Kidney (tissue), 14 donors: ENCODE results near the gene WDR91. TPM values are rescaled to one million over a fixed set of nuclear protein-coding genes. Genes with fewer than 3 reads are reported as not detected.

Source experiments
- DNase-seq, 5 donors: peaks; one replicate each; pipeline ENCODE4 v3.0.0-alpha.2; 2013 to 2020
- FAIRE-seq: peaks from 2 replicates; lab custom pipeline; 2012; peaks lifted over from hg19 to GRCh38; lab: Jason Lieb, UNC
- H3K27ac ChIP-seq, 2 donors: one replicate each; pipeline ENCODE4 v1.7.0; 2013; ENCODE audit warnings: low read depth in 2 of 2, low read length in 2 of 2, inconsistent platforms in 1 of 2
- H3K27me3 ChIP-seq: one replicate; pipeline ENCODE4 v1.7.1; 2013; ENCODE audit warnings: low read length, inconsistent platforms; ENCODE audit not compliant: control insufficient read depth, insufficient read depth
- H3K36me3 ChIP-seq, 3 donors: one replicate each; pipeline versions ENCODE4 v1.7.0 to v1.7.1; 2013; ENCODE audit warnings: low read length in 3 of 3, control low read depth in 1 of 3, inconsistent platforms in 1 of 3; ENCODE audit not compliant: insufficient read depth in 3 of 3, control insufficient read depth in 2 of 3
- H3K4me1 ChIP-seq, 3 donors: one replicate each; pipeline versions ENCODE4 v1.7.0 to v1.7.1; 2013; ENCODE audit warnings: low read length in 3 of 3, inconsistent platforms in 1 of 3, low read depth in 1 of 3; ENCODE audit not compliant: control insufficient read depth in 2 of 3, insufficient read depth in 2 of 3
- H3K4me3 ChIP-seq, 3 donors: one replicate each; pipeline versions ENCODE4 v1.7.0 to v1.8.1; 2013; ENCODE audit warnings: low read length in 3 of 3, control low read depth in 1 of 3, inconsistent platforms in 1 of 3
- H3K9ac ChIP-seq, 3 donors: one replicate each; pipeline versions ENCODE4 v1.7.0 to v1.7.1; 2013; ENCODE audit warnings: low read length in 3 of 3, control low read depth in 1 of 3, inconsistent platforms in 1 of 3
- H3K9me3 ChIP-seq, 3 donors: one replicate each; pipeline versions ENCODE4 v1.7.0 to v1.7.1; 2013; ENCODE audit warnings: low read length in 3 of 3, control low read depth in 1 of 3, inconsistent platforms in 1 of 3; ENCODE audit not compliant: control insufficient read depth in 2 of 3, insufficient read depth in 1 of 3
- CTCF ChIP-seq: IDR thresholded peaks from 3 replicates; pipeline ENCODE4 v1.5.1; 2012; ENCODE audit warnings: mild to moderate bottlenecking, moderate library complexity, borderline replicate concordance; ENCODE audit not compliant: insufficient read depth; ENCODE audit errors: extremely low read depth
- intact Hi-C: fragments of 100-400 bp; cut with DNase I; formaldehyde crosslinking; loops from one replicate; pipeline ENCODE4 v1.11.1; 2022
- polyA plus RNA-seq: library from polyadenylated mRNA; stranded (reverse); fragments of 350-450 nt; fragmentation: Illumina TruSeq; extraction: RNeasy Lipid Tissue Mini Kit (QIAGEN cat#74804); gene quantifications from one replicate; pipeline ENCODE4 v1.2.3, GENCODE V29; 2014; ENCODE audit warnings: low read depth, low replicate concordance; ENCODE audit not compliant: insufficient read depth
- total RNA-seq: library from RNA; stranded (reverse); fragmentation: NEBNext Ultra II Directional; extraction: Animal tissue kit (Norgen Biotek cat#: 25700); gene quantifications from one replicate; pipeline ENCODE4 v1.2.1, GENCODE V29; 2021
- donor health status: control.
- donor health status: control.
- donor health status: control.
- donor health status: control.
- donor health status: control.
- donor health status: DM: yes; HTN: yes; CAD: no.
- donor health status: Normal renal cell carcinoma (clear cell type).

WDR91 gene
- total and polyA plus RNA-seq, 2 donors from 2014 or later = 27.8 to 73.9 TPM

- intact Hi-C loops = no loop called here
- TF ChIP-seq CTCF = no peak
- Histone ChIP-seq H3K27me3 (no peaks in the 10 kb centered on the region), H3K4me3 (no peak overlapping the region), H3K9me3 (no peaks in the 10 kb centered on the region), H3K27ac (no peak overlapping the region), H3K9ac (no peak overlapping the region), H3K4me1 (peaks cover 0 to 4% (median 0%) of the 10 kb centered on the region in 3 donors), H3K36me3 (no peaks in the 10 kb centered on the region)
- DNase-seq (no peak), FAIRE-seq (no peak)
Measured at GRCh38 chr7:135258585-135258984, 47.3 kb upstream of the WDR91 start.

GRCh38 chr7:135257790-135258189 is 46.5 kb upstream of the WDR91 start:
- Histone ChIP-seq H3K27me3 (no peaks in the 10 kb centered on the region), H3K36me3 (no peaks in the 10 kb centered on the region), H3K9me3 (no peaks in the 10 kb centered on the region), H3K4me3 (no peak overlapping the region), H3K4me1 (peaks cover 0 to 4% (median 0%) of the 10 kb centered on the region in 3 donors), H3K9ac (no peak overlapping the region), H3K27ac (no peak overlapping the region)
- DNase-seq (no peak), FAIRE-seq (no peak)
- TF ChIP-seq CTCF = no peak
- intact Hi-C loops = no loop called here

- Histone ChIP-seq H3K9me3 (no peaks in the 10 kb centered on the region), H3K27me3 (no peaks in the 10 kb centered on the region), H3K4me1 (peaks cover 0 to 4% (median 0%) of the 10 kb centered on the region in 3 donors), H3K27ac (peak overlapping the region in 1 of 2 donors; percentile 29), H3K9ac (peak overlapping the region in 1 of 3 donors; percentile 3), H3K4me3 (no peak overlapping the region), H3K36me3 (no peaks in the 10 kb centered on the region)
- DNase-seq = peak in 1 of 5 donors; percentile 79
- TF ChIP-seq CTCF = no peak
- intact Hi-C loops = no loop called here
- FAIRE-seq = no peak
Measured at GRCh38 chr7:135253851-135254771, 42.8 kb upstream of the WDR91 start.
